Spleen (tissue), 7 donors: ENCODE data around the gene MKRN1.

ENCODE experiments used
- POLR2A ChIP-seq, 3 donors: fragments of 450-650 bp; IDR thresholded peaks; one replicate each; pipeline ENCODE4 v1.5.1; 2017; ENCODE audit warnings: antibody characterized with exemption in 3 of 3, mild to moderate bottlenecking in 1 of 3
- POLR2AphosphoS5 ChIP-seq, 3 donors: sonication (generic); formaldehyde crosslinking; IDR thresholded peaks; one replicate each; pipeline ENCODE4 v1.5.1; 2017; ENCODE audit warnings: antibody characterized with exemption in 3 of 3
- TF ChIP-seq, protein P1 (sequence below), 11 experiments: fragments of 200-600 bp in 7 of 11; fragments of 450-650 bp in 4 of 11; sonication (generic) in 4 of 11; IDR thresholded peaks in 8 of 11; conservative IDR thresholded peaks in 3 of 11; 1 replicate in 7 of 11; 2 replicates in 4 of 11; pipeline versions ENCODE4 v1.4.0 to v1.8.0; 2016 to 2021; ENCODE audit warnings: antibody characterized with exemption in 11 of 11, inconsistent platforms in 4 of 11, mild to moderate bottlenecking in 1 of 11
- donor health status: DM: no; HTN: no; CAD: no; lungs with moderate emphysema.
- donor health status: DM: no; HTN: no; CAD: no.
- donor health status: DM: no; HTN: no; CAD: no.

DNA sequence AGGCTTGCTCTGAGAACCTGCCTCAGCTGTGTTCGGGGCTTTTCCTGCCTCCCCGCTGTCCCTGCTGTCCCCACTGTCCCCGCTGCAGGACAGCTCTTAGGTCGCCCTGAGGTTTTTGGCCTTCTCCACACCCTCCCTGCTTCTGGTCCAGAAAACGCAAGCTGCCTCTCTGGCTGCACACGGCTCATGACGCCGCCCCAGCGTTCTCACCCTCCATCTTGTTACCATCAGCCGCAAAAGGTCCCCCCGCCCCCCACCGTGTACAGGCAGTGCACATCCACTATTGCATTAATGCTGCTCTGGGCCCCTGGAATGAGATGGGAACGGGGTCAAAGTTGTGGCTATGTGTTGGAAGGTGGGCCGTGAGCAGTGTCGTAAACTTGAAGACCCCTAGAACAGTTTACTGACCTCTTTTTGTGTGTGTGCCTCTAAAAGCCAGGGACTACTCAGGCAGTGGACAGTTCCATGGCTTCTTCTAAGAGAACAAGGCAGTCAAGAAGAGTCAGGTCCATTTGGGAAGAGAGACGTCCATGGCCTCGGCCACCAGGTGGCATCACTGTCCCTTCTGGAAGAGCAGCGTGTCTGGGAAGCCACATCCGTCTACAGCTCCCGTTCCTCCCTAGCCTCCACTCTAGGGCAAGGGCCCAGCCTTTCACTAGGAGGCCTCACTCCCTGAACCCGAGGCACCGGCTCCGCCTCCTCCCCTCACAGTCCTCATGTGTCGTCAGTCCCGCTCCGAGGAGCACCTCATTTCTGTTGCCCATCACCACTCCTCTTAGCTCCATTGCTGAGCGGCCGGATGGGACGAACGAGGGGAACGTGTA is 38.5 kb upstream of the MKRN1 start:
- TF ChIP-seq, protein P1, sequence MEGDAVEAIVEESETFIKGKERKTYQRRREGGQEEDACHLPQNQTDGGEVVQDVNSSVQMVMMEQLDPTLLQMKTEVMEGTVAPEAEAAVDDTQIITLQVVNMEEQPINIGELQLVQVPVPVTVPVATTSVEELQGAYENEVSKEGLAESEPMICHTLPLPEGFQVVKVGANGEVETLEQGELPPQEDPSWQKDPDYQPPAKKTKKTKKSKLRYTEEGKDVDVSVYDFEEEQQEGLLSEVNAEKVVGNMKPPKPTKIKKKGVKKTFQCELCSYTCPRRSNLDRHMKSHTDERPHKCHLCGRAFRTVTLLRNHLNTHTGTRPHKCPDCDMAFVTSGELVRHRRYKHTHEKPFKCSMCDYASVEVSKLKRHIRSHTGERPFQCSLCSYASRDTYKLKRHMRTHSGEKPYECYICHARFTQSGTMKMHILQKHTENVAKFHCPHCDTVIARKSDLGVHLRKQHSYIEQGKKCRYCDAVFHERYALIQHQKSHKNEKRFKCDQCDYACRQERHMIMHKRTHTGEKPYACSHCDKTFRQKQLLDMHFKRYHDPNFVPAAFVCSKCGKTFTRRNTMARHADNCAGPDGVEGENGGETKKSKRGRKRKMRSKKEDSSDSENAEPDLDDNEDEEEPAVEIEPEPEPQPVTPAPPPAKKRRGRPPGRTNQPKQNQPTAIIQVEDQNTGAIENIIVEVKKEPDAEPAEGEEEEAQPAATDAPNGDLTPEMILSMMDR (IDR thresholded peaks at IDR 0.05 in 8 of 11, conservative IDR thresholded peaks at IDR 0.05 in 3 of 11): peak; percentile 42 to 87 (median 79)
- no peak for TF ChIP-seq POLR2A (IDR thresholded peaks at IDR 0.05)
- TF ChIP-seq POLR2AphosphoS5 (IDR thresholded peaks at IDR 0.05): peak; percentile 58 to 72 (median 72)
